Stimulated activated CD4-positive, alpha-beta T cell treated with anti-CD3 and anti-CD28 coated beads, Interleukin-15, amount 100 ng/mL, for 48 hours (primary cell): ENCODE results near the gene MICAL3.

Experiments
- DNase-seq, 2 donors: peaks; one replicate each; pipeline ENCODE4 v3.0.0-alpha.2; 2020; ENCODE audit warnings: low read depth in 2 of 2

MICAL3 gene

DNA sequence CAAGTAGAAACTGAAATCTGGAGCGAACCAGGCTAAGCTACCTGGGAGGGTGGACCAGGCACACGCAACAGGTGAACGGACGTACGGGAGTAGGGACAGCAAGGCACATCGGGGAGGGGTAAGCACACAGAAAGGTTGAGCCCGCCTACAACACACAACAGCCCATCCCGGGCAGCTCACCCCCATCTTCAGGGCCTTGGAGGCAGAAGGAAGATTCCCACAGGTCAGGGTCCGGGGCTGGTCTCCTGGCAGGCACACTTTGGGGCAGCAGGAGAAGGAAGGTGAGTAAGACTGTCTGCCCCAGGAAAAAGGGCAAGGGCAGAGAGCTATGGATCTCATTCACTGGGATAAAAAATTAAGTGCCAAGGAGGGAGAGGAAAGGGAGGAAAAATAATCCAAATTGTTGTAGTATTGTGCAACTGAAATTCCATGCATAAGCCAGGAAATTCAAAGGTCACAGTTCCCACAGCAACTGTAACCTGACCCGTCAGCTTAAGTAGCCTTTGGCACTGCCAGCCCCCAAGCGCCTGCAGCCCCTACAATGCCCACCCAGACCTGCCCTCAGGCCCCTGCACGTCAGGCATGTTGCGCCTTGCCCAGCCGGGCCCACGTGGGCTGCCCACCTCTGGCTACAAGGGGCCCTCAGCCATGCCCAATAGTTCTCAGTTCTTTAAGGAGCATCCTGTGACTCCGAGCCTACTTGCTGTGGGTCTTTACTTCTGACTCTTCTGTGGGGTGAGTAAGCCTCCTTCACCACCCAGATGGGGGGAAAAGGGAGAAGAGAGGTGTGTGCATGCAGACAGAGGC lies 51.8 kb downstream of the MICAL3 start:
- DNase-seq: no peak

DNA sequence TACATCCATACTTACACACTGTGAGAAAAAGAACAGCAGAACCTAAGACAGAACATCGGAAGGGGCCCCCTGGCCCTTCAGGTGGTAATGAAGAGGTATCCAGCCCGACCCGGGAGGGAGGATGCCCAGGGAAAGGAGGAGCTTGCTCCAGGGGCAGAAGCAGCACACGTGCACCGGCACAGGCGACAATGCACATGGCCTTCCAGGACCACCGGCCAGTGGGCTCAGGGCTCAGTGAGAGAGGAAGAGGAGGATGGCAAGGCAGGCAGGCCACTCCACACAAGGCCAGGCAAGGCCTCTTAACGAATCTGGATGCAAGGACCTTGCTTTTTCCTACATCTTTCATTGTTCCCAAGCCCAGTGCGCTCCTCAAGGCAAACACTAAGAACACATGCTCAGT lies 52.6 kb downstream of the MICAL3 start:
- DNase-seq: no peak

DNA sequence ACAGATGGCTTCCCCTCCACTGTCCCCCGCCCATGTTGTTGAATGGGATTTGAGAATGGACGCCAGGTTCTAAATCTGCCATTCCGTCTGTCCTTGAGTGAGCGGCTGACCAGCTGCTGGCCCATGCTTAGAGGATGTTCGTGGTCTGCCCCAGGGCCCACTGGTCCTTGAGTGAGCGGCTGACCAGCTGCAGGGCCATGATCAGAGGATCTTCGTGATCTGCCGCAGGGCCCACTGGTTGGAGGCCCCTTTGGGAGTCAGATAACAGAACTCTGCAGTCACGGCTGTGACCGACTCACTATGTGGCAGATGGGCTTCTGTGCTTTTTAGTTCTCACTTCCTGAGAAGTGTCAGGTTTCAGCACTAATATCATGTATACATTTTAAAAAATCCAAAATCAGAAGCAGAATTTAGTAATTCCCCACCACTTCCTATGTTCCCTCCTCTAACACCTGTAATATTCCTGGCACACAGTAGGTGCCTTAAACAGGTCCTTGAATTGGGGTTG lies 54.1 kb downstream of the MICAL3 start:
- no peak for DNase-seq

DNA sequence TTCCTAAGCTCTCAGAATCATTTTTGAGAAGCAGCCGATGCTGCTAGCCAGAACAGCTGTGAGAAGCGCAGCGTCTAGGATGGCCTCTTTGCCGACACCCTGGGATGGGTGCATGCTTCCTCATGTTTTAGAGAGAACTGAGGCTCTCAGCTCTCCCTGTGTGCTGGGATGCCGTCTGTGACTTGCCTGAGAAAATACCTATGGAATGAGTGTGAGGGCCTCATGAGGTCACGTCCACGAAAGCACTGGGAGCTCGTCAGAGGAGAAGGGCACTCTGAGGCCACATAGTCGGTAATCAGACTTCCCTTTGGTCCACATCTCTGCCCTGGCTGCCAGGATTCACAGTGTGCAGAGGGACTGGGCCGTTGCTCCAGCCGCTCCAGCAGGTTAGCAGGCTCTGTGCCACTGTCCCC lies 54.7 kb downstream of the MICAL3 start:
- DNase-seq: no peak

DNA sequence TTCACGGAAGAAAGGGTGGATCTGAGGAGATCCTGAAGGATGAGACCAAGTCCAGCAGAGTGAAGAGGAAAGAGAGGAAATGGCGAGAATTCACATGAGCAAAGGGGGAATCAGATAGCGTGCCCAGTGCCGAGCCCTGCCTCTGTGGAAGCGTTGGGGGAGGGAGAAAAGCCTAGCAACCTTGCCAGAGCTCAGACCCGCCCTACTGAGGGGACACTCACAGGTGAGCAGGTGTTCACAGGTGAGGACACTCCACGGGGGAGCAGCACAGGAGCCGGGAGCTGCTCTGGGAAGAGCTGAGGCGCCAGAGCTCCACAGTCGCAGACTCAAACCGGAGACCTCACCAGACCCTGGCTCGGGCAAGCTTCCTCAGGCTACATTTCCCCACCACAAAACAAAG lies 56.2 kb downstream of the MICAL3 start:
- DNase-seq: no peak

DNA sequence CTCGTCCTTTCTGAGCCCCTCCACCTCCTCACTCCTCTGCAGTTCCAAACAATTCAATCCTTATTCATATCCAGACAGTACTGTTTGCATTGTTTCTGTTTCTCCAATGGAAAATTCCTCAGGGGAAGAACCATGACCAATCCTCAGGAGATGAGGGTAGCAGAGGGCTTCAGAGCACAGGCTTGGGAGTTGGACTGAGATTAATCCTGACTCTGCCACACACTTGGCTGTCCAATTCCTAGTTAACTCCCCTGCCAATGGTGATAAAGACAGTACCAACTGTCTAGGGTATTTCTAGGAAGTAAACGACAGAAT lies 58.0 kb downstream of the MICAL3 start:
- DNase-seq: no peak

DNA sequence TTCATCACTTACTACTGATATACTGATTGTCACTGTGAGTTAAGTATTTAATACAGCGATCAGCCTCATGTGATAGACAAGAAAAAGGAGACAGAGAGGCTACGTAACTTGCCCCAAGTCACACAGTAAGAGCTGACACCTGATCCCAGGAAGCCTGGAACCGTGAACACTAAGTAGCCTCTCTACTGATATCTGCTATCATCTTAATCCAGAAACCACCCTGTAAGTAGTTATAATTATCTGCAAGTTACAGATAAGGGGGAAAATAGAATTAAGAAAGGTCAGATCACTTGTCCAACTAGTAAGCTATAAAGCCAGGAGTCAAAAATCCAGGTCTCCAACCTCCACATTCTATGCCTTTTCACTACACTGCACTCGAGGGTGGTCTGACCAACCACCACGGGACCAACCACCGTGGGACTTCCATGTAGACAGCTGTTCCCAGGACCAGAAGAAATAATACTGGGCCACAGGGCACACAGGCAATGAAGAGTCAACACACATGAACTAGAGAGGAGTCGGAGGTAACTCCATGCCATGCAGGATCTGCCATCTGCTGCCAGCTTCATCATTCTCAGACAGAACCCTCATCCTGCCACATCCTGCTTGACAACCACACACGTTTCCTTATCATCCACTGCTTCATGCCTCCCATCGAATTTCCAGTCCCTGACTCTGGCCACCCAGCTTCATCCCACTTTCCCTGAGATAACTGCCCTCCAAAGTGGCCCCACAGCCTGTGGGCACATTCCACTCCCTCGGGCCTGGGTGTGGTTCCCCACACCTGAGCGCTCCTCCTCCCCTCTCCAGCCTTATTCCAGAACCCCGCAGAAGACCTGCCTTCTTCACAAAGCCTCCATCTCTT lies 58.6 kb downstream of the MICAL3 start:
- no peak for DNase-seq

DNA sequence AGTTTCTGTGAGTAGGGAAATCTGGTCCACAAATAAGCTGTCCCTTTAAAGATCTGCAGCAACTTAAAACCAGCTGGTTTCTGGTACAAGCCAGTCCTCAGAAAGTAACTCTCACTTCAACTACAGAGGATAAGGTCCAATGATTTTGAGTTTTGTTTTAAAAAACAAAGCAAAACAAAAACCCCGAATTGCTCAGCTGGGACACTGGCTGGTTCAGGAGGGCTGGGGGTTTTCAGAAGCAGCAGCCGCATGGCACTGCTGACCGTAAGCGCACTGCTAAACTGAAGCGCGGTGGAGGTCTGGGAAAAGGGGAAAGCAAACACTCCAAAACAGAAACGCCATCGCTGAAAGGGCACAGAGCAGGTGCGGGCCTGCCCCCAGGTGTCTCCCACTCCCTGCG lies 59.7 kb downstream of the MICAL3 start:
- no peak for DNase-seq

DNA sequence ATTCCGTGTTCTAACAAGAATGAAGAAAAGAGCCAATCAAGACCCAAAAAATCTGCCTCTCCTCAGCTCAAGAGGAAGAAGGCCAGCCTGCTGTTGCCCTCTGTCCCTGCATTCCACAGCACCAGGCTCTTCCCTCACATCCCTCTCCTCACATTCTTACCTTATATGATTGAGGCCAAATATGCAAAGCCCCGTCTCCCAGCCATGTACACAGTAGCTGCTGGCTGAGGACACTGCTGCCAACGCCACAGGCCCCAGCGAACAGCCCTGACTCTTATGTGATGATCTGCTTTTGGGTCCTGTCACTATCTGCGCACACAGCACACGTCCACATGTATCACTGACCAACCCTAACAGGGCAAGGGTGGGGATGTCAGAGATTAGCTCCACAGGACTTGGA lies 60.2 kb downstream of the MICAL3 start:
- DNase-seq: no peak

DNA sequence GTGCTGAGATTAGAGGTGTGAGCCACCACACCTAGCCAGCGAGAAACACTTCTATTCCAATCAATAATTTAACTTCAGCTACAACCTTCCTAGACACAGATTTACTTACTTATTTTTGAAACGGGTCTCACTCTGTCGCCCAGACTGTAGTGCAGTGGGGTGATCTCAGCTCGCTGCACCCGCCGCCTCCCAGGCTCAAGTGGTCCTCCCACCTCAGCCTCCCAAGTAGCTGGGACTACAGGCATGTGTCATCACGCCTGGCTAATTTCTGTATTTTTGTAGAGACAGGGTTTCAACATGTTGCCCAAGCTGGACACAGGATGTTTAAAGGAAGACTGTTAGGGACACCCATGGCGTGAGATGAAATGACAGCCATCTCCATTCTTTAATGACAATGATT lies 61.3 kb downstream of the MICAL3 start:
- DNase-seq: no peak

DNA sequence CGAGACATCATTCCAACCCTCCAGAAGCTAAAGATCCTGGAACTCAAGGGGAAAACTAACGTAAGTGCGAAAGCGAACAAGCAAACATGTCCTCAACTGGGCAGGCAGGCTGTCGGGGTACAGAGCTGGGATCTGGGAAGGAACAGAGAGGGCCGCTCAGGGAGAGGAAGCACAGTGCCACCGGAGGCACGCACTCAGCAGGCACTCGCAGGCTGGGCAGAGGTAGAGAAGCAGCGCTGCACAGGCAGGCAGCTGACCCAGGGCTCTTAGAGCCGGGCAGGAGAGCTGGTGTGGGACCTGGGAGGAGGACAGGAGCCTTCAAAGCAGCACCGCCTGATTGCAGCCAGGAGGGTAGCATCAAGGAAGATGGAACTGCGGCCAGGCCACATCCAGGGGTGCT lies 62.2 kb downstream of the MICAL3 start:
- DNase-seq: no peak

DNA sequence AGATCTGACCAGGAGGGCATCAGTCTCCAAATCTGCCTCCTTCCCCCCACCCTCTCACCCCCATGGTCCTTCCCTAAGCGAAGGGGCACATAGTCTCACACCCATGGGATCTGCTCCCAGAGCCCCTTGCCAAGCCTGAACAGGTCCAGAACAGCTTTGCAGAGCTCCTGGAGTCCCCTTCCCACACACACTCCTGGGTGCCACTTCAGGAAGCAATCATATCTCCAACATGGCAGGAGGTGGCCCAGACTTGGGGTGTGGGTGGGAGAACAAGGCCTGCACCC lies 63.0 kb downstream of the MICAL3 start:
- no peak for DNase-seq

DNA sequence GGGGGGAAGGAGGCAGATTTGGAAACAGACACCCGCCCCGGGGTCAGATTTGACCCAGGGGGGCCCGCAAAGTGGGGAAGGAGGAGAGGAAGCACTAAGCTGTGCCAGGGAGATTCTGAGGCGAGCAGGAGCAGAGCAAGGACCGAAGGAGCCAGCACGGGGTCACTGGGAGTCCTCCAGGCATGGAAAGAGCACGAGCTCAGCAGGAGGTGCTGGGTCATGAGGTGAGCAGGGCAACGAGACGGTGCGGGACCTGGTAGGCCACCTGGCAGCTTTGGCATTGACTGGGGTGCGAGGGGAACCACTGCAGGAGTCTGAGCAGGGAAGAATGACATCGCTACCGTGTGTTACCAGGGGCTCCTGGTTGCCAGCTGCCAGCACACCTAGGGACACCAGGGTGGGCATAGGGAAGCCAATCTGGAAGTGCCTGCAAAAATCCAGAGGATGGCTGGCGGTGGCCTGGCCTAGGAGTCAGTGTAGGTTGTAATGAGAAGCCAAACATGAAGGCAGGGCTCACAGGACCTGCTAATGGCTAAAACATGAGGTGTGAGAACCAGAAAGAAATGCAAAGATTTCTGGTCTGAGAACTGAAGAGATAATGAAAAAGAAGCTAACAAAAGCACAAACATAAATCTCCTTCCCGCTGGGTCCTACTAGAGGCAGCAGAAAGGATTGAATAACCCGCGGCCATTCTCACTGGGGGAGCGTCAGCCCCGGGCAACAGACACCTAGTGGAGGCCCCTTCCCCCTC lies 63.5 kb downstream of the MICAL3 start:
- no peak for DNase-seq

DNA sequence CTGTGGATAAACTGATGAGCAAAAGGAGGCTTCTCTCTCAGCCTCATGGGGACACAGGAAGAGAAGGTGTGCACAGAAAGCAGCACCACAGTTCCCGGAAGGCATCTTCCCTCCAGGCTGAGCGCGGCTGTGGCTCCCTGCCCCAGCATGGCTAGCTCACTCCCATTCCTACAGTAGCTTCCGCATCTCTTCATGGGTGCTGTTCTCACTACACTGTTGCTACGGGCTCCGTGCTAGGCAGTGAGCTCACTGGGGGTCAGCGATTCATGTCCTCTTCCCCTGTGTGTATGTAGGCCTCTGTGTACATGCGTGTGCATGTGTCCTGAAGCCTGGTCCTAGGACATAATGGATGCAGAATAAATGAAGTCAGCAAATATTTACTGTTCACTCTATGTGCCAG lies 64.3 kb downstream of the MICAL3 start:
- no peak for DNase-seq

DNA sequence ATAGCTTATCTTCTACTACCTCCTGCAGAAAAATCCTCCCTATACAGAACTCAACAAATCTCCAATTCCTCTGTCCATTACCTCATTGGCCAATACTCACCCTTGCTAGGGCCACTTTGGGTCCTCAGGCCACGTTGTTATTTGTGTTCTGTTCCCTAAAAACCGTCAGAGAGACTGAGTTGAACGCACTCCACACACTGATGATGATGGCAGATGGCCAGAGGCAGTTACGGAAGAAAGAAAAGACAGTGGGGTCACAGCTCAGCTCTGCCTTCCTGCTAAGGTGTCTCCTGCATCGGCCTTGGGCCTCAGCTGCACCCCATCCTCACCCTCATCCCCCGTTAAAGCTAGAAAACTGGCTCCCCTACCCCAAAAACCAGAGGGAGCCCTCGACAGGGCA lies 66.2 kb downstream of the MICAL3 start:
- no peak for DNase-seq

DNA sequence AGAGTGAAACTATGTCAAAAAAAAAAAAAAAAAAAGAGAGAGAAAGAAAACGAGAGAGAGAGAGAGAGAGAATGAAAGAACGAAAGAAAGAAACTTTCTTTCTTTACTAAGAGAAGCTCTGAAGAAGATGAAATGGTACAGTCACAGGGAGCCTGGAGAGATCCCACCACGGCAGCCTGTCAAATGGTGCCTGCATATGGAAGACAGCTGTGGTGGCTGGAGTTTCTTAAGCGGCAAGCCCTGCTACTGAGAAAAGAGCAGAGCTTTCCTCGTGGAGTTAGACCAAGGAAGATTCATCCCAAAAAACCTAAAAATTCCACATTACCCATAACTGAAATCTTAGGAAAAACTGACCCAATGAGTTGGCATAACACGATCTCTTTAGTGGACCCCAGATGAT lies 66.7 kb downstream of the MICAL3 start:
- no peak for DNase-seq

DNA sequence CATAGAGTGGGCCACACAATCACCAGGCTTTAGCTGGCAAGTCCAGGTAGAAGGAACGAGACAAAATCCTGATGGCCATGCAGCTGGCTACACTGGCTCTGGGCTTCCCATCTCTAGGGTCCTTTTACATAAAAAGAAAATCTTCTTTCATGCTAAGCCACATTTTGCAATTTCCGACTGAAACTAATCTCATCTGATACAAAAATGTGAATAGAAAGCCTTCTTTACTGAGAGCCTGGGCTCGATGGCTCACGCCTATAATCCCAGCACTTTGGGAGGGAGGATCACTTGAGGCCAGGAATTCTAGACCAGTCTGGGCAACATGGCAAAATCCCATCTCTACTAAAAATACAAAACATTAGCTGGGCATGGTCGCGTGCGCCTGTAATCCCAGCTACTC lies 67.2 kb downstream of the MICAL3 start:
- no peak for DNase-seq

DNA sequence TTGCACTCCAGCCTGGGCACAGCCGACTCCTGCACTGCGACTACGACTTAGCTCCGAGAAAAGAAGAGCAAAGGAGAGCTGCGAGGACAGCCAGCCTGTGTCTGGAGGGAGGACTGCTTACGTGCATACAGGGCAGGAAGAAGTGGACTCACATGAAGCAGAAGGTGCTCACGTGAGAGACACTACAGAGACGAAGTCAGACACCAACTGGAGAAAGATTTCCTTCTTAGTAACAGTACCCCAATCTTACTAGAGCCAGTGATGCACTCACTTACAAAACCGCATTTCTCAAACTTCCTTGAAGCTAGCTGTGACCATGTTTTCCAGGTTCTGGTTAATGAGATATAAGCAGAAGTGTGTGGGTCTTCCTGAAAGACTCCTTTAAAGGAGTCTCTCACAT lies 67.7 kb downstream of the MICAL3 start:
- DNase-seq: no peak

DNA sequence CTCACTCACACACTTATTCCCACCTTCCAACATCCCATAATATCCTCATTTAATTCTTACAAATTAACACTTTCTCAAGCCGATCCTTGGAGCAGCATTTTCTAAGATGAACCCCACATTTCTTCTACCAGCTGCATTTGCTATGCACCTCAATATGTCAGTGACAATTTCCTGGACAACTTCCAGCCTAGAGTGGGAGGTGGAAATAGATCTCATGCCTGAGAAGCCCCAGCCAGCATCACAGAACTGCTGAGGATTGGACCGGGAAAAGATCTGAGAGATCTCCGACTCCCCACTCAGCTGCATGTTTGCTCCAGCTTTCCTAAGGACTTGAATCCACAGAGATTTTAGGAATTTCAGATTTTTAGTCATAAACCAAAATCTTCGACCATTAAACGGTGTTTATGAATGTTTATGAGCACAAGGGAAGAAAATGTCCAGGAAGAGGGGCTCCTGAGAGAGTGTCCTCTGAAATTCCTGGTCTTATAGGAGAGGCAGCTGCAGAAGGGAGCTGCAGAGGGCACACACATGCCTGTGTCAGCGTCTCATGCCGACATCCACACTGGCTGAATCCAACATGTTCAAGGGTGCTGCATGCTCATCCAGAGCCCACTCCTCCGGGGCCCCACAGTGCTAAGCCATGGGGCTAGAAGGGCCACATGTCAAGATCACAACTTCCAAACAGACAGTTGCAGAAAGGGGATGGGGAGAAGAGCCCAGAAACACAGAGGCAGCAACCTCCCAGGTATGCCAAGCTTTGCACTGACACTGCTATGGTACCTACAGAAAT lies 68.6 kb downstream of the MICAL3 start:
- no peak for DNase-seq

DNA sequence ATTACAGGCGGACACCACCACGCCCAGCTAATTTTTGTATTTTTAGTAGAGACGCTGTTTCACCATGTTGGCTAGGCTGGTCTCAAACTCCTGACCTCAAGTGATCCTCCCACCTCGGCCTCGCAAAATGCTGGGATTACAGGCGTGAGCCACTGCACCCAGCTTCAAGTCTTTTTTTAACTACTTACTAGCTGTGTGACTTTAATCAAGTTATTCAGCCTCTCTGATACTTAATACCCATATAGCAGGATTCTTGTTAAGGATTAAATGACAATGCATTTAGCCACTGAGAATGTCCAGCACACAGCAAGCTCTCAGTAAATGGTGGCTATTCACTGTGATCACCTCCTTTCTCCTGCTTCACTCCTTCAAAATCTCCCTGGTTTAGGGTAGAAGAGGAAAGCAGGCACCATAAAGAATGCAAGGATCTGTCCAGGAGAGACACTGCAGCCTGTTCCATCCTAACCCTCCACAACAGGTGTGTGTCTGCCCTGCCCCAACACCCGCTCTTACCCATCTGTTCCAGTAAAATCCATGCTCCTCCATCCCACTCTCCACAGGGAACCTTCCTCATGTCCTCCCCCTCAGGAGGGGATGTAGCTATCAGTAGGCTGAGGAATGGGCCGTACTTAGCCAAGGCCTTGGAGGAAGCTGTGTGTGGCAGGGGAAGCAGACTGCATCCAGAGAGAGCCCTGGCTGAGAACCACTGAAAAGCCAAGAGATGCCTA lies 69.3 kb downstream of the MICAL3 start:
- no peak for DNase-seq

DNA sequence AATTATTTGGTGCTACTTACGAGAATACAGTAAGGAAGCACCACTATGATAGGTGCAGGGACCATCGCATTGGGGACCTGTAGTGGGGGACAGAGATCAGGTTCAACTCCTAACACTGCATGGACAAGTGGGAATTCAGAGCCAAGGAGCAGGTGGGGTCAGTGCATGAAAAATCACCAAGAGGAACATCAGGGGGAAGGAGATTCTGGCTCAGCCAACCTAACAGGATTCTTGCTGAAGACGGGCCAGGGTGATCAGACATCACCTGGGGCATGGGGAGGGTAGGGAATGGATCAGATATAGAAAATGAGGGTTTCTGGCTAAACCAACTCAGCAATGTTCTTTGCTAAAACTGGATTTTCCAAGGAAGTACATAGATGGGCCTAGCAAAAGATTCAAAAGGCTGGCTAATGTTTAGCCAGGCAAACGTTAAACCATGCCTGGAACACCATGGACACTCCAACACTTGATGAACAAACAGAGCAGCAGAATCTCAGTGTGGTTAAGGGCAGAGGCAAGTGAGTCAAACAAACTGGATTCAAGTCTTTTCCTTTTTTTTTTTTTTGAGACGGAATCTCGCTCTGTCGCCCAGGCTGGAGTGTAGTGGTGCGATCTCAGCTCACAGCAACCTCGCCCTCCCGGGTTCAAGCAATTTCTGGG lies 70.0 kb downstream of the MICAL3 start:
- no peak for DNase-seq
